Inflammatory macrophage (primary cell): ENCODE results near the gene MYL9.

Experiments
- DNase-seq, 2 donors: peaks; one replicate each; pipeline ENCODE4 v3.0.0-alpha.2; 2020 to 2022

Gene MYL9

GRCh38 chr20:36526521-36527011, 14.8 kb upstream of the MYL9 start:
- DNase-seq: no peak

- no peak for DNase-seq
These were observed 13.8 kb upstream of the MYL9 start for GRCh38 chr20:36527331-36528125.

- no peak for DNase-seq
These were observed 13.0 kb upstream of the MYL9 start for GRCh38 chr20:36528176-36528874.

GRCh38 chr20:36528875-36529417, 12.4 kb upstream of the MYL9 start:
- DNase-seq: no peak

GRCh38 chr20:36532388-36532787, 8.9 kb upstream of the MYL9 start:
- DNase-seq: no peak

GRCh38 chr20:36532822-36533221, 8.5 kb upstream of the MYL9 start:
- DNase-seq: no peak

GRCh38 chr20:36538026-36538722, 3.1 kb upstream of the MYL9 start:
- no peak for DNase-seq

GRCh38 chr20:36540551-36541211, 638 bp upstream of the MYL9 start:
- DNase-seq: peak in 1 of 2 donors; percentile 42

- DNase-seq: peak in 1 of 2 donors; percentile 15
These were observed 609 bp downstream of the MYL9 start for GRCh38 chr20:36541768-36542488.

GRCh38 chr20:36542516-36543183, 1.3 kb downstream of the MYL9 start:
- no peak for DNase-seq

GRCh38 chr20:36543184-36544133, 2.1 kb downstream of the MYL9 start:
- peak; percentile 3 to 54 for DNase-seq

- DNase-seq: no peak
These were observed 3.1 kb downstream of the MYL9 start for GRCh38 chr20:36544134-36545018.

- no peak for DNase-seq
These were observed 4.9 kb downstream of the MYL9 start for GRCh38 chr20:36546111-36546736.

GRCh38 chr20:36547186-36548005, 6.1 kb downstream of the MYL9 start:
- DNase-seq: no peak

GRCh38 chr20:36548006-36548315, 6.6 kb downstream of the MYL9 start:
- DNase-seq: no peak

GRCh38 chr20:36548704-36549627, 7.6 kb downstream of the MYL9 start:
- DNase-seq: no peak

- DNase-seq: no peak
These were observed 8.3 kb downstream of the MYL9 start for GRCh38 chr20:36549628-36549941.
